HepG2 (cell line): Measurements from ENCODE around the gene ATP5F1A. TPM values are rescaled to one million over a fixed set of nuclear protein-coding genes. Genes with fewer than 3 reads are reported as not detected.

ENCODE experiments used
- ATAD3A ChIP-seq: sonication (generic); formaldehyde crosslinking; IDR thresholded peaks from 2 replicates; pipeline ENCODE4 v1.4.0; 2020; ENCODE audit warnings: missing genetic modification reagents
- CSRNP2 ChIP-seq: sonication (generic); formaldehyde crosslinking; conservative IDR thresholded peaks from 2 replicates; pipeline ENCODE4 v1.8.0; 2022; ENCODE audit warnings: low read depth, missing genetic modification reagents
- DBP ChIP-seq: sonication (generic); formaldehyde crosslinking; IDR thresholded peaks from 2 replicates; pipeline ENCODE4 v1.4.0; 2020; ENCODE audit warnings: missing genetic modification reagents; ENCODE audit errors: not compliant biosample characterization
- DR1 ChIP-seq: sonication (generic); formaldehyde crosslinking; IDR thresholded peaks from 2 replicates; pipeline ENCODE4 v1.8.0; 2021; ENCODE audit warnings: mild to moderate bottlenecking, missing genetic modification reagents, inconsistent platforms
- FOSL2 ChIP-seq: sonication (generic); formaldehyde crosslinking; IDR thresholded peaks from 2 replicates; pipeline ENCODE4 v1.4.0; 2020; ENCODE audit warnings: missing genetic modification reagents
- LCORL ChIP-seq, 2 experiments: fragments of 450-650 bp in 1 of 2; sonication (generic) in 1 of 2; formaldehyde crosslinking in 1 of 2; IDR thresholded peaks; 2 replicates each; pipeline versions ENCODE4 v1.5.0 to v1.6.1; 2017 to 2020; ENCODE audit warnings: antibody characterized with exemption in 1 of 2, missing genetic modification reagents in 1 of 2
- NRL ChIP-seq: sonication (generic); formaldehyde crosslinking; IDR thresholded peaks from 2 replicates; pipeline ENCODE4 v1.5.0; 2020; ENCODE audit warnings: missing genetic modification reagents, mild to moderate bottlenecking, moderate library complexity, borderline replicate concordance
- PHF8 ChIP-seq: sonication (generic); formaldehyde crosslinking; IDR thresholded peaks from 2 replicates; pipeline ENCODE4 v1.5.0; 2020; ENCODE audit warnings: missing genetic modification reagents
- RARG ChIP-seq: sonication (generic); formaldehyde crosslinking; IDR thresholded peaks from 2 replicates; pipeline ENCODE4 v1.4.0; 2020; ENCODE audit warnings: low read depth, mild to moderate bottlenecking, missing genetic modification reagents
- ZBTB7A ChIP-seq: sonication (generic); formaldehyde crosslinking; IDR thresholded peaks from 2 replicates; pipeline ENCODE4 v1.8.0; 2022; ENCODE audit warnings: mild to moderate bottlenecking, missing genetic modification reagents
- ZC3H13 ChIP-seq: sonication (generic); formaldehyde crosslinking; IDR thresholded peaks from 2 replicates; pipeline ENCODE4 v1.8.1; 2023; ENCODE audit warnings: mild to moderate bottlenecking, missing genetic modification reagents, moderate library complexity
- ZFP1 ChIP-seq: IDR thresholded peaks from 2 replicates; pipeline ENCODE4 v1.6.1; 2016
- ZGPAT ChIP-seq: IDR thresholded peaks from 2 replicates; pipeline ENCODE4 v1.6.1; 2016; ENCODE audit warnings: mild to moderate bottlenecking
- ZNF101 ChIP-seq: sonication (generic); formaldehyde crosslinking; IDR thresholded peaks from 2 replicates; pipeline ENCODE4 v1.4.0; 2020; ENCODE audit warnings: mild to moderate bottlenecking, low read depth, missing genetic modification reagents, borderline replicate concordance
- ZNF331 ChIP-seq: sonication (generic); formaldehyde crosslinking; IDR thresholded peaks from 2 replicates; pipeline ENCODE4 v1.4.0; 2020; ENCODE audit warnings: missing genetic modification reagents
- ZNF550 ChIP-seq: sonication (generic); formaldehyde crosslinking; IDR thresholded peaks from 2 replicates; pipeline ENCODE4 v1.4.0; 2020; ENCODE audit warnings: mild to moderate bottlenecking, missing genetic modification reagents, borderline replicate concordance
- ZNF577 ChIP-seq: sonication (generic); formaldehyde crosslinking; IDR thresholded peaks from 2 replicates; pipeline ENCODE4 v1.4.0; 2020; ENCODE audit warnings: mild to moderate bottlenecking, low read depth, missing genetic modification reagents, borderline replicate concordance
- ZSCAN25 ChIP-seq: sonication (generic); formaldehyde crosslinking; IDR thresholded peaks from 2 replicates; pipeline ENCODE4 v1.8.0; 2022; ENCODE audit warnings: mild to moderate bottlenecking, missing genetic modification reagents
- polyA plus RNA-seq, 8 experiments: library from polyadenylated mRNA; depleted of rRNA in 3 of 8; stranded (reverse) in 7 of 8; unstranded in 1 of 8; fragments of >200 nt; fragmentation: Illumina TruSeq in 4 of 8; extraction: Trizol in 4 of 8; gene quantifications; 2 replicates each; pipeline versions ENCODE4 v1.2.1 to v1.2.3, GENCODE V29; 2011 to 2016; ENCODE audit warnings: low read depth in 4 of 8, missing spikeins in 1 of 8, mixed read lengths in 1 of 8; ENCODE audit not compliant: insufficient read depth in 1 of 8
- total RNA-seq, 5 experiments: library from RNA; depleted of rRNA; stranded (reverse); fragments of >200 nt; fragmentation: Illumina TruSeq; extraction: Trizol; gene quantifications; 2 replicates each; pipeline ENCODE4 v1.2.3, GENCODE V29; 2016; ENCODE audit warnings: low read depth in 1 of 5
- TF ChIP-seq, protein P1 (sequence below): IDR thresholded peaks from 2 replicates; pipeline ENCODE4 v1.6.1; 2012; ENCODE audit warnings: inconsistent platforms
- TF ChIP-seq, protein P2 (sequence below): sonication (generic); formaldehyde crosslinking; IDR thresholded peaks from 2 replicates; pipeline ENCODE4 v1.4.0; 2020; ENCODE audit warnings: missing genetic modification reagents
- TF ChIP-seq, protein P3 (sequence below): sonication (generic); formaldehyde crosslinking; IDR thresholded peaks from 2 replicates; pipeline ENCODE4 v1.8.0; 2022; ENCODE audit warnings: low read depth, missing genetic modification reagents

The ATP5F1A gene
- total and polyA plus RNA-seq, 2 of the 13 experiments (the other 11 are each of a cell fraction or from before 2014, with no cell fraction given) = 459 to 922 TPM

GRCh38 chr18:46097801-46098615, at the start of gene ATP5F1A (continued):
- peak; percentile 86 for TF ChIP-seq NRL (CRISPR knock-in tag)
- no peak for TF ChIP-seq ZNF101
- TF ChIP-seq ZNF331 (CRISPR knock-in tag) = peak; percentile 39; the same call in 1 of the 2 replicates
- peak; percentile 70 for TF ChIP-seq DR1 (CRISPR knock-in tag)
- peak; percentile 99 for TF ChIP-seq PHF8 (CRISPR knock-in tag)
- TF ChIP-seq ZNF577 (CRISPR knock-in tag) = no peak
- 0 out of 2 replicates have a peak, but pooled peaks have one; percentile 46 for TF ChIP-seq ZSCAN25 (CRISPR knock-in tag)
- no peak for TF ChIP-seq ZFP1
- TF ChIP-seq, protein P1, sequence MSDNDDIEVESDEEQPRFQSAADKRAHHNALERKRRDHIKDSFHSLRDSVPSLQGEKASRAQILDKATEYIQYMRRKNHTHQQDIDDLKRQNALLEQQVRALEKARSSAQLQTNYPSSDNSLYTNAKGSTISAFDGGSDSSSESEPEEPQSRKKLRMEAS = peak; percentile 93
- TF ChIP-seq CSRNP2 (CRISPR knock-in tag) = no peak
- TF ChIP-seq RARG (CRISPR knock-in tag) = no peak
- TF ChIP-seq ZBTB7A (CRISPR knock-in tag) = no peak; the same call in none of the 2 replicates
- TF ChIP-seq ZC3H13 (CRISPR knock-in tag) = no peak
- no peak for TF ChIP-seq LCORL (IDR thresholded peaks at IDR 0.05)
- TF ChIP-seq LCORL (CRISPR knock-in tag; IDR thresholded peaks at IDR 0.05) = peak; percentile 71; the same call in 1 of the 2 replicates
- TF ChIP-seq ZNF550 (CRISPR knock-in tag) = 0 out of 2 replicates have a peak, but pooled peaks have one; percentile 66
- TF ChIP-seq, protein P2, sequence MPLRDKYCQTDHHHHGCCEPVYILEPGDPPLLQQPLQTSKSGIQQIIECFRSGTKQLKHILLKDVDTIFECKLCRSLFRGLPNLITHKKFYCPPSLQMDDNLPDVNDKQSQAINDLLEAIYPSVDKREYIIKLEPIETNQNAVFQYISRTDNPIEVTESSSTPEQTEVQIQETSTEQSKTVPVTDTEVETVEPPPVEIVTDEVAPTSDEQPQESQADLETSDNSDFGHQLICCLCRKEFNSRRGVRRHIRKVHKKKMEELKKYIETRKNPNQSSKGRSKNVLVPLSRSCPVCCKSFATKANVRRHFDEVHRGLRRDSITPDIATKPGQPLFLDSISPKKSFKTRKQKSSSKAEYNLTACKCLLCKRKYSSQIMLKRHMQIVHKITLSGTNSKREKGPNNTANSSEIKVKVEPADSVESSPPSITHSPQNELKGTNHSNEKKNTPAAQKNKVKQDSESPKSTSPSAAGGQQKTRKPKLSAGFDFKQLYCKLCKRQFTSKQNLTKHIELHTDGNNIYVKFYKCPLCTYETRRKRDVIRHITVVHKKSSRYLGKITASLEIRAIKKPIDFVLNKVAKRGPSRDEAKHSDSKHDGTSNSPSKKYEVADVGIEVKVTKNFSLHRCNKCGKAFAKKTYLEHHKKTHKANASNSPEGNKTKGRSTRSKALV (CRISPR knock-in tag) = 0 out of 2 replicates have a peak, but pooled peaks have one; percentile 67
- no peak for TF ChIP-seq ATAD3A
- TF ChIP-seq, protein P3, sequence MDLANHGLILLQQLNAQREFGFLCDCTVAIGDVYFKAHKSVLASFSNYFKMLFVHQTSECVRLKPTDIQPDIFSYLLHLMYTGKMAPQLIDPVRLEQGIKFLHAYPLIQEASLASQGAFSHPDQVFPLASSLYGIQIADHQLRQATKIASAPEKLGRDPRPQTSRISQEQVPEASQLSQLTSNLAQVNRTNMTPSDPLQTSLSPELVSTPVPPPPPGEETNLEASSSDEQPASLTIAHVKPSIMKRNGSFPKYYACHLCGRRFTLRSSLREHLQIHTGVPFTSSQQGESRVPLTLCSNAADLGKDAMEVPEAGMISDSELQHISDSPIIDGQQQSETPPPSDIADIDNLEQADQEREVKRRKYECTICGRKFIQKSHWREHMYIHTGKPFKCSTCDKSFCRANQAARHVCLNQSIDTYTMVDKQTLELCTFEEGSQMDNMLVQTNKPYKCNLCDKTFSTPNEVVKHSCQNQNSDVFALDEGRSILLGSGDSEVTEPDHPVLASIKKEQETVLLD = peak; percentile 39; the same call in 1 of the 2 replicates
- peak; percentile 12 for TF ChIP-seq FOSL2
- no peak for TF ChIP-seq DBP (CRISPR knock-in tag)
- TF ChIP-seq ZGPAT (CRISPR knock-in tag) = peak; percentile 86; the same call in 1 of the 2 replicates
